Activated T-cell treated with anti-CD3 and anti-CD28 coated beads, Interleukin-2, amount 50 U/mL, for 48 hours (primary cell): Measurements from ENCODE around the gene TRIM63.
"Not testable (repeated sequence)": the region's sequence is repeated elsewhere in the genome, so short reads cannot be mapped to it uniquely, and the experiment has no call there.

Experiments used
- DNase-seq, 2 experiments: peaks; one replicate each; pipeline ENCODE4 v3.0.0-alpha.2; 2020

TRIM63 gene

GRCh38 chr1:26067432-26067911, at the start of gene TRIM63:
Gene TRIM63, minus strand, starts transcription at chr1:26067630. Its CDS starts 136 bp downstream, at chr1:26067494.
- DNase-seq: no peak

DNA sequence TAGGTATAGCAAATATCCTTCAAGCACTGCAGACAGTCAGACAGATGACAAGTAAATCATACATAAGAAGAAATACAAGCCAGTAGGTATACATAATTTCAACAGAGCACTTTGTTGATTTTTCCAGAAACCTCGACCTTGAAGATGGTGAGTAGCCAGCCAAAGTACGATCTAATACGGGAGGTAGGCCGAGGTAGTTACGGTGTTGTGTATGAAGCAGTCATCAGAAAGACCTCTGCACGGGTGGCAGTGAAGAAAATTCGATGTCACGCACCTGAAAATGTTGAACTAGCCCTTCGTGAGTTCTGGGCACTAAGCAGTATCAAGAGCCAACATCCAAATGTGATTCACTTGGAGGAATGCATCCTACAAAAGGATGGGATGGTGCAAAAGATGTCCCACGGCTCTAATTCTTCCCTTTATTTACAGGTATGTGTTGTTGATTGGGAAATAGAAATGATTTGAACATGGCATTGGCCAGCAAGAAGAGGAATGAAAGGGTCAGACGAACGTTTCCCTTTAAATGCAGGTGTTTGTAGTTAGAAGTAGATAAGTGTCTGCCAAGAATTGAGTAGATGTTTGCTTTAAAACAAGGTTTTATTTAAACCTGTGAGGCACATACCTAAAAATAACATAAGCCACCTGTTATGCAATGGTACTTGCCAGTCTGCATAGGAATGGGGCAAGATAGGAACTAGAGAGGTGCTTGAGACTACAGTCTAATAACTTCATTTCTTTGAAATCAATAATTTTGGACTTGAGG, 46.9 kb upstream of the TRIM63 start:
- no peak for DNase-seq

- no peak for DNase-seq
Observed at GRCh38 chr1:26112407-26112775, 45.0 kb upstream of the TRIM63 start.

DNA sequence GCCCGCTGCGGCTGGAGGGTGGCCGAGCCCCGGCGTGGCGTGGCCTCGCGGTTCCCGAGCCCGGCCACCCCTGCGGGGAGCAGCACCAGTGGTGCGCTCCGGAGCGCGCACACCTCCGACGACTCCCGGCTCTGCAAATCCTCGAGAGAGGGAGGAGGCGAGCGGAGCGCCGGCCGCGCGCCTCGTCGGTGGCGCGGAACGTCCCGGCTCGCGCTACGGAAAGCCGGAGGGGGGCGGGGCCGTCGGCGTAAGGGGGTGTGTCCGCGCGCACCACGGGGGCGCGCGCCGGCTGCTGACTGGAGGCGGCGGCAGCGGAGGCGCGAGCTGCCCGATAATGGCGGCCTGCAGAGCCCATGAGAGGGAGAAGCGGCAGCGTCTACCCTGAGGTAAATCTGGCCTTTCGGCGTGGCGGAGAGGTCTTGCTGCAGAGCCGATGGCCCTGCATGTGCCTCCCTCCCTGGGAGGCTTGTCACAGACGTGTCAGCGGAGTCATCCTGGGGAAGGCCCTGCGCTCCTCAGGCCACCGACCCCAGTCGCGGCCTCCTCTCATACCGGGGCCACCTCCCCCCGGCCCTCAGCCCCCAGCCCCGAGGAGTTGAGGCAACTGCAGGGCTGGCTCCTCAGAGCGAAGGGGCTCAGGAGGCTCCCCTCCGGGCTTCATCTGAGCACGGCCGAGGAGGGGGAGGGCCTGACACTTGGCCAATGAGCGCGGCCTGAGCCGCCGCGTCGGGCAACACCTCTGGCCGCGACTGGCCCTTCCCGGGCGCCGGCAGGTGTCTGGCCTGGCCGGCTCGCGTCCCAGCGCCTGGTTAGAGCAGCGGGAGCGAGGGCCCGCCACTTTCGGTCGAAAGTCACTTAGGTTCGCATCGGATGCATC, 44.3 kb upstream of the TRIM63 start, which contains the start of gene PDIK1L:
PDIK1L (plus strand) TSS at position 295 of the 877 bp plus-strand sequence. CDS start 2,485 bp downstream, outside the sequence.
- peak; percentile 95 to 98 for DNase-seq

DNA sequence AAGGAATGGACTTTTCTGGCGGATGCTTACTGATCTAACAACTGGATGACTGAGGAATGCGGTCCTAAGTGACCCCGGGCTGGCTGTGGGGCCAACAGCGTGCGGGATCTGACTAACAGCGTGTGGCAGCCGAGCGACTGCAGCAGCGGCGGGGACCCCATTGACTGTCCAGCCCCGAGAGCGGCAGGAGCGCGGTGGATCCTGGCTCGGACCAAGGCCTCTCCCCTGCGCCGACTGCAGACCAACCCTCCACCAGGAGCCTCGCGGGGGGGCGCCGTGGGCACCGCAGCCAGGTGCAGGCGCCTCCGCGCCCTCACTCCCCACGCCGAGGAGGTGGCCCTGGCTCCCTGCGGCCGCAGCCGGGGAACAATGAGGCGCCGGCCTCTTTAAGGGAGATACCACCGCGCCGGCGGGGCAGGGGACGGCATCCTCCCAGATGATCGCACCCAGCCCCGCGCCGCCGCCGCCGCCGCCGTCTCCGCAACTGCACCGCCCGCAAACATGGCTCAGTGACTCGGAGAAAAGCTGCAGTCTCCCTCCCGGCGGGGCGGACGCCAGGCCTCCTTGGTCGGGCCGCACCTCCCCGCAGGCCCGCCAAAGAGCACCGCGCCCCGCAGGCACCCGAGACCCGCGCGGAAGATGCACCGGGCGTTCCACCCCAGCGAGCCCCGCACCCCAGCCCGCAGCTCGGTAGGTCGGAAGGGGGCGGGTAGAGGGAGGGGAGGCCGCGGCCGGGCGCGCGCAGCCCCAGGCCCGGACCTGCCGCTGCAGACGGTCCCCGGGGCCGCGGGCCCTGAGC, 43.5 kb upstream of the TRIM63 start:
- peak; percentile 73 to 80 for DNase-seq

- no peak for DNase-seq
Observed at GRCh38 chr1:26109229-26110164, 42.1 kb upstream of the TRIM63 start.

- DNase-seq: not testable (repeated sequence)
Observed at GRCh38 chr1:26105226-26105548, 37.8 kb upstream of the TRIM63 start.

DNA sequence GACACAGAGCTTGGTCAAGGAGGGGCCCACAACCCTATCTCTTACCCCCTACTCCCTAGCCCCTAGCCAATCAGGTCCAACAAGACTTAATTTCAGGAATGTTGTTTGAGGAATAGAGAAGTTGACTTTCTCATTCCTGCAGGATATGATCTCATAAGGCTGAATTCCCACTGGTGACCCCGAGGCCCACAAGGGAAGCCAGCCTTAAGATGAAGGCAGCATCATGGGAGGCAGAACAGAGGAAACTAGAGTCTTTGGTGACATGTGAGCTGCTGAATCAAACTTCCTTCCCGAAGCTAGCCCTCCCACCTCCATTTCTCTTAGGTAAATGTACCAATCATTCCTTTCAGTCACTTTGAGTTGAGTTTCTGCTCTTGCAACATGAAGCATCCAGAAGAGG, 35.1 kb upstream of the TRIM63 start:
- DNase-seq: no peak

DNA sequence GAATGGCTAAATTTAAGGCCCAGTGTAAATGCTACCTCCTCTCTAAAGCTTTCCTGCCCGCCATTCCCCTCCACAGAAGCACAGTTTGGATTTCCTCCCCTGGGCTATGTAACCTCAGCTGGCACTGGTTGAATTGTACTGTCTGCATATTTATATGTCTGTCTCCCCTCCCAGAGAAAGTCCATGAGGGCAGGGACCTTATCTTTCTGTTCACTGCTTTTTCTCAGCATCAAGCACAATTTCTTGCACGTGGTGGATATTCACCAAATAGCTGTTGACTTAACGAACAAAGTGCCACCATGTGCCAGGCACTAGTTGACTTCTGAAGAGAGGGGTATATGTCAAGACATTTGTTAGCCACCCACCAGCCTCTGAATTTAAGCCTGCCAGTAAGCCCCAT, 34.7 kb upstream of the TRIM63 start:
- no peak for DNase-seq

GRCh38 chr1:26100204-26100603, 32.8 kb upstream of the TRIM63 start:
- DNase-seq: not testable (repeated sequence)

GRCh38 chr1:26099780-26100179, 32.4 kb upstream of the TRIM63 start:
- no peak for DNase-seq

DNA sequence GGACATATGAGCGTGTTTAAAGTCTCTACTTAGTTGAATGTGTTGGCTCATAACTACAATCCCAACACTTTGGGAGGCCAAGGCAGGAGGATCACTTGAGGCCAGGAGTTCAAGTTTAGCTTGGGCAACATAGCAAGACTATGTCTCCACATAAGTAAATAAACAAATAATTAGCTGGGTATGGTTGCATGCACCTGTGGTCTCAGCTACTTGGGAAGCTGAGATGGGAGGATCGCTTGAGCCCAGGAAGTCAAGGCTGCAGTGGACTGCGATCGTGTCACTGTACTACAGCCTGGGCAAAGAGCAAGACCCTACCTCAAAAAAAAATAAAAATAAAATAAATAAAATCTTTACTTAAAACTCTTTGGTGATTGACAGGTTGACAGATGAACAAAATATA, 31.2 kb upstream of the TRIM63 start:
- no peak for DNase-seq

- DNase-seq: no peak
Observed at GRCh38 chr1:26097696-26098095, 30.3 kb upstream of the TRIM63 start.

DNA sequence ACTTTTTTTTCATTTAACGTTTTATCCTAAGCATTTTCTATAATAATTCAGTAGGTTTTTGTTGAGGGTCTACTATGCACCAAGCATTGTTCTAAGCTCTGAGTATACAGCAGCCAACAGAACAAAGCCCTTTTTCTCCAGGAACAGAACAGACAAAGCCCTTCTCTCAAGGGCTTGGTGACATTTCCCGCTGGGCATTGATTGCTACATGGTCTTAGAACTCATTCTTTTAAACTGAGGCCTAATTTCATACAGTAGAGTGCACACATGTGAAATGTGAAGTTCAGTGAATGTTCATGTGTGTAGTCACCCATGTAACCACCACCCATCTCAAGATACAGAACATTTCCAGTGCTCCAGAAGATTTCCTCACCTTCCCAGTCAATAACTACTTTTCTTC, 29.0 kb upstream of the TRIM63 start:
- no peak for DNase-seq

DNA sequence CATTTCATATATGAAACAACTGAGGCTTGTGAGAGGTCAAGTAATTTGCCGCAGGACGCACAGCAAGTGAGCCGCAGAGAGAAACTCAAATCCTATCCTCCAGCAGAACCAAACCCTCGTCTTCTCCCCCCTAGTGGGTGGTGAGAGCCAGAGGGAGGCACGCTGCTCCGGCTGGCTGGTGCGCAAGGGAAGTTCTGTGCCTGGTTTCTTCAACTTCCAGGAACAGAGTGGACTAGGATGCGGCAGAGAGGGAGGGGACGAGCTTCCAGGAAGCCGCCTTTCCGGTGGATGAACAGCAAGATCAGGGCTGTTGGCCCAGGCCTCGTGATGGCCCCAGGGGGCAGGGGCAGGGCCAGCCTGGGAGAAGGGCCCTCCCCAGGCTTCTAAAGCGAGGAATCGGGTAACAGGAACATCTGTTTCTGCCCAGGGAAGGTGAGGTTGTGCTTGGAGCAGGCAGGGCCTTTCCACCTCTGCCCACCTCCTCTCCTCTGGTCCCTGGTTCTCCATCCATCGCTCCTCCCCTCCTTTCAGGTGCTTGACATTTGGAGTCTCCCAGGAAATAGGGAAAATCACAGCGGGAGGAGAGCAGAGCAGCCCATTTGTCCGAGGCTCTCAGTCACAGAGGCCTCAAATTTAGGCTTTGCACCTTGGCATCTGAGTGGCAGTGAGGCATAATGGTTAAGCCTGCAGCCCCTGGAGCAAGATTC, 27.4 kb upstream of the TRIM63 start:
- no peak for DNase-seq

DNA sequence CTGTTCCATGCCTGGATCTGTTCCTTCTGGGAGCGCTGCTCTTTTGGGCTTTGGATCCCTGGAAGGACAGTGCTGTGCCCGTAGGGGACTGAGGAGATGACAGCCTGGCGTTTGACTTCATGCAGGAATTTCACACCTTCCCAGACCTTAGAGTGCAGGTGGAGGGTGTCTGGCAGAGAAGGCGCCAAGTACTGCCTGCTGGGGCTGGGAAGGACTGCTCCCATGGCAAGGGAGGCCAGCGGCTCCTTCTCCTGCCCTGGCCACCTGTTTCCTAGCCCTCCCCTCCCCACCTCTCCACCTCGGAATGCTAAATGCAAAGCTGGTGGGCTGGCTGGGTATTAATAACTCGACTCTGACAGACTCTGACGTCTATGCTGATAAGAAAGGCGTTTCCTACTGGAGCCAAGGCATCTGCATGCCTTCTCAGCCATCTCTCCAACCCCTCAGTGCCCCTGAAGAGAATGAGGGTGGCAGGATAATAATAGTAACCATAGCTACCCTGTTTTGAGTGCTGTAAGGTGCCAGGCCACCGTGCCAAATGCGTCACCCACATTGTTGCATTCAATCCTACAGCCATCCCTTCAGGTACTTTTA, 26.7 kb upstream of the TRIM63 start:
- no peak for DNase-seq

DNA sequence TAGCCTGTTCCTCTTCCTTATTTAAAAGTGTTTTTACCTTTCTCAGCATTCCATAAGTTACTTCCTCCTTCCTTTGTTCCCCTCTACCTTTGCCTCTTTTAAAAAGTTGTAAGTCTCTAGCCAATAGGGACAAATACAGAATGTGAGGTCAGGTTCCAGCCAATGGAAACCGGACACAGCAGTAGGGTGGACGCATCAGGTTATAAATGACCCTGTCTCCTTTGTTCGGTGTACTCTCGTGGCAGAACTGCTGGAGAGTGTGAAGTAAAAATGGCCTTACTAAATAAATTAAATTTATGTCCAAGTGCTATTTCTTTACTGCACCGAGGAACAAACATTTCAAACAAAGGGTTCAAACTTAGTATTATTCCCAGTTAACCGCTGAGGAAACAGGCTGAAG, 26.1 kb upstream of the TRIM63 start:
- DNase-seq: not testable (repeated sequence)

- DNase-seq: no peak
Observed at GRCh38 chr1:26092422-26092821, 25.0 kb upstream of the TRIM63 start.

DNA sequence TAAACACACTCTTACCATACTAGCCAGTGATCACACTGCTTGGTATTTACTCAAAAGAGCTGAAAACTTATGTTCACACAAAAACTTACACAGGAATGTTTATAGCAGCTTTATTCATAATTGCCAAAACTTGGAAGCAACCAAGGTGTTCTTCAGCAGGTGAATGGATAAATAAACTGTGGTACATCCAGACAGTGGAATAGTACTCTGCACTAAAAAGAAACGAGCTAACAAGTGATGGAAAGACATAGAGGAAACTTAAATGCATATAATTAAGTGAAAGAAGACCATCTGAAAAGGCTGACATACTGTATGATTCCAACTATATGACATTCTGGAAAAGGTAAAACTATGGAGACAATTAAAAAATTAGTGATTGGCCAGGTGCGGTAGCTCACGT, 23.5 kb upstream of the TRIM63 start:
- DNase-seq: no peak

DNA sequence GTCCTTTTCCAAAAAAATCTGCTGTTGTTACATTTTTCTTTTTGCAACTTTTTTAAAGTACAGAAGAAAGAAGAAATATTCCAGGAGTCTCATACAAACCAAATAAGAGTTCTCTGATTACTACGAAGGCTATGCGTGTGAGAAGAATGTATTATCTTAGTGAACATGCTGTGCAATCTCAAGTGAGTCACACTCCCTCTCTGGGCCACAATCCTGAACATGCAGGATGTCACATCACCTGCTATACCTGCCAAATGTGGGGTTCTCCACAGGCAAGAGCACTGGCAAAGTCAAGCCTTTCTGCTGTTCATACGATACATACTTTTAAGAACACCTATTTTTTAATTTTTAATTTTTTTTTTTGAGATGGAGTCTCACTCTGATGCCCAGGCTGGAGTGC, 21.7 kb upstream of the TRIM63 start:
- no peak for DNase-seq

DNA sequence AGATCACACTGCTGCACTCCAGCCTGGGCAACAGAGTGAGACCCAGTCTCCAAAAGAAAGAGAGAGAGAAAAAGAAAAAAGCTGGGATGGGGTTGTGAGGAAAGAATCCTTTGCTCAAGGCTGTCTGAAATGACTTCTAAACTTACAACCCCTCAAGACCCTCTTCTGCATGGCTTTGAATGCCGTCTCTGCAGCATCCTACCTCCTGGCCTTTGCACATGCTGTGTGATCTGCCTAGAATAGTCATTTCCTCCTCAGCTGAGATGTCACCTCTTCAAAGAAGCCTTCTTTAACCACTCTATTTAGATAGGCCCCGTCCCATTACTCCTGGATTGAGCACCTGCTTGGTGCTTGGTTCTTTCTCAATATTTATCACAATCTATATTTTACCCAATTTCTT, 17.4 kb upstream of the TRIM63 start:
- no peak for DNase-seq
